CD4-positive, alpha-beta T cell treated with Interleukin-4 for 4 hours (primary cell): ENCODE data around the gene SLC23A2.
"Not testable (repeated sequence)": the region's sequence is repeated elsewhere in the genome, so short reads cannot be mapped to it uniquely, and the experiment has no call there.

ENCODE experiments used
- DNase-seq: peaks from one replicate; pipeline ENCODE4 v3.0.0-alpha.2; 2020

Gene SLC23A2

DNA sequence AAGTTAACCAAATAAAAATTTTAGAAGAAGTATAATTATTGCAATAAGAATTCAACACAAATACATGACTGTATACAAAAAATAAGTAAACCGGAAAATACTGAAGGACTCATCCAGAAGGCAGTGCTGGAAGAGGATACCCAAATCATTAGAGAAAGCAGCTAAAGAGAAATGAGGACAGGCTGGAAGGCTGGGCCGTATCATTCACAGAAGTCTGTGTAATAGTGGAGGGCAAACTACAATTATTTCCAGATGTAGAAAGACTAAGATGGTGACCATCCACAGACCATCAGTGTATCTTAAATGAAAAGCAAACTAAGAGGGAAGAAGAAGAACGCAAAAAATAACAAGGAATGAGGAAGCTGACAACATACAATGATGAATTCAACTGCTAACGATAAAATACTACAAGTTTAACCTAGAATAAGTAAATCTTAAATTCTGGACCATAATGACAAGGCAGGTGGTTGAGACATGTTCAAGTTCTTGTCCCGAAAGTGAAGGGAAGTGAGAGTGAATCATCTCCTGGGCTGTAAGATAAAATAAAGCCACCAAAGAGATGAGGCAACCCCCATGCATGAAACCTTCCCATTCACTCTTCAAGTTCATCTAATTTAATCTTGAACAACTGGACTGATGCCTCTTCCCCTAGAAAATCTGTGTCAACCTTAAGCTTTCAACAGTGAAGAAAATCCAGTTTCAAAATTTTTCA, 71.5 kb downstream of the SLC23A2 start:
- no peak for DNase-seq

DNA sequence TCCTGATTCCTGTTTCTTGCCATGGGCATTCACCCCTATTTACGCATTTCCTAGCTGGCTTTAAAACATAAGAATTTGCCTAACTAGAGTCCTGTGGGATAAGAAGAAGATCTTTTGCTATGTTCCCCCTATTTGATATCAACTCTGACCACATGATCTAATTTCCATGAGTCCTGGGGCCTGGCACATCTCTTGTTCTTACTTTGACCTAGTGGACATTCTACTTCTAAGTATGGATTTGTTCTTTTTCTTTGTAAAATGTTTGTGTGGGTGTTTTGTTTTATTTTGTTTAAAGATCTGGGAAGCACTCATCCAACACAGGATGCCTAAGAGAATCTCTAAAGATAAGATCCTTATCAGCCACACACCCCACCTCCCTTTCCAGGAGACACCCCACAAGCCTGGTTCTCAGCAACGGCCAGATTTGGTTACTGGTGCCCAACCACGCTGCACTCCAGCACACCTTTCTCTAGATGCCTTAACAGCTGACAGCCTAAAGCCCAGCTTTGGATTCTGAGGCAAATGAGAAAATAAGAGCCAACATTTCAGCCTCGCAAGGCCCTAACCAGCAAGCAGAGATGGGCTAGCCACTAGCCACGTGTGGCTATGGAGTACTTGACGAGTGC, 74.7 kb downstream of the SLC23A2 start:
- no peak for DNase-seq

- DNase-seq: no peak
Measured at GRCh38 chr20:4925842-4926530, 75.3 kb downstream of the SLC23A2 start.

DNA sequence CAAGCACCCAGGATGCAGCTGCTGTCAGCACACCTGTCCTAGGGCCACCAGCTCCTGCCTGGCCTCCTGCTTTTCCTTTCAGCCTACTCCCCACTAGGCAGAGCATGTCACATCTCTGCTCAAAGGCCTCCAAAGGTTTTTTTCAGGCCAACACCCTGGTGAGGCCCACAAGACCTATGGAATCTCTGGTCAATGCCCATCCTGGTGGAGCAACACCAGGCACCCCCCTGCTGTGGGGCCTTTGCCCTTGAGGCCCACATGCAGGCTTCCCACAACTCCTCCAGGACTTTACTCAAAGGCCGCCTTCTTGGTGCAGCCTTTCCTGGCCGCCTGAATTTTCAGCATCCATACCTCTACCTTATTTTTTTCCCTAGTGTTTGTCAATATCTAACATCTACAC, 76.9 kb downstream of the SLC23A2 start:
- no peak for DNase-seq

GRCh38 chr20:4924032-4924431, 77.3 kb downstream of the SLC23A2 start:
- no peak for DNase-seq

DNA sequence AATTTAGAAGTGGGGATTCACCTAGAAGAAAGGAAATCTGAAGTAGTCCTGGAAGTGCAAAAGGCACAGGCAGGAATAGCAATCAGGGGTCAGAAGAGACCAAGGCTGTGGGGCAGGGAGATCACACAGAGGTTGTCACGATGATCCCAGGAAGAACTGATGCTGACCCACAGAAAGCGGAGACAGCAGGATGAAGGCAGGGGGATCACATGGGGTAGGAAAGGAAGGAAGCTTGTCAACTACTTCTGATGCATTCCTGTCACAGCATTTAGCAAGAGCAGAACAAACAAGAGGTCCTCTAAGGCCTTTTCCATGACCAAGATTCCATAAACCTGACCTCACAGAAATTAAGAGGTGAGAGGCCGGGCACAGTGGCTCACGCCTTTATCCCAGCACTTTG, 79.1 kb downstream of the SLC23A2 start:
- no peak for DNase-seq

- not testable (repeated sequence) for DNase-seq
Measured at GRCh38 chr20:4921271-4921670, 80.0 kb downstream of the SLC23A2 start.

DNA sequence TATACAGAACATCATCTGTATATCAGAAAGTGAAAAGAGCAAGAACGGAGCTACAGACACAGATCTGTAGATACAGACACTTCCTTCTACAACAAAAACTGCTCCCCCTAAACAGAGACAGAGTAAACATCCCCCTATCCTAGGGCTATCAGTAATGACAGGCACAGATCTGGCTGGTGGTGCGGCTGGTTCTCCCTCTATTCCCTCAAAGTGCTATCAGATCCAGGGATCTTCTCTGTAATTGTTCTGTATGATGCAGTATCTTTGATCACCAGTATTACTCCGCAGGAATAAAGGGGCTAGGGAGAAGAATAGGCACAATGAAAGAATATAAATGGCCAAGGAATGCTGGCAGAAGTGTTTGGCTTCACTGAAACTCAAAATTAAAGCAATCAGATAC, 80.7 kb downstream of the SLC23A2 start:
- no peak for DNase-seq

- DNase-seq: no peak
Measured at GRCh38 chr20:4920131-4920530, 81.2 kb downstream of the SLC23A2 start.

- DNase-seq: no peak
Measured at GRCh38 chr20:4919047-4919704, 82.1 kb downstream of the SLC23A2 start.

GRCh38 chr20:4918473-4918872, 82.8 kb downstream of the SLC23A2 start:
- DNase-seq: no peak

DNA sequence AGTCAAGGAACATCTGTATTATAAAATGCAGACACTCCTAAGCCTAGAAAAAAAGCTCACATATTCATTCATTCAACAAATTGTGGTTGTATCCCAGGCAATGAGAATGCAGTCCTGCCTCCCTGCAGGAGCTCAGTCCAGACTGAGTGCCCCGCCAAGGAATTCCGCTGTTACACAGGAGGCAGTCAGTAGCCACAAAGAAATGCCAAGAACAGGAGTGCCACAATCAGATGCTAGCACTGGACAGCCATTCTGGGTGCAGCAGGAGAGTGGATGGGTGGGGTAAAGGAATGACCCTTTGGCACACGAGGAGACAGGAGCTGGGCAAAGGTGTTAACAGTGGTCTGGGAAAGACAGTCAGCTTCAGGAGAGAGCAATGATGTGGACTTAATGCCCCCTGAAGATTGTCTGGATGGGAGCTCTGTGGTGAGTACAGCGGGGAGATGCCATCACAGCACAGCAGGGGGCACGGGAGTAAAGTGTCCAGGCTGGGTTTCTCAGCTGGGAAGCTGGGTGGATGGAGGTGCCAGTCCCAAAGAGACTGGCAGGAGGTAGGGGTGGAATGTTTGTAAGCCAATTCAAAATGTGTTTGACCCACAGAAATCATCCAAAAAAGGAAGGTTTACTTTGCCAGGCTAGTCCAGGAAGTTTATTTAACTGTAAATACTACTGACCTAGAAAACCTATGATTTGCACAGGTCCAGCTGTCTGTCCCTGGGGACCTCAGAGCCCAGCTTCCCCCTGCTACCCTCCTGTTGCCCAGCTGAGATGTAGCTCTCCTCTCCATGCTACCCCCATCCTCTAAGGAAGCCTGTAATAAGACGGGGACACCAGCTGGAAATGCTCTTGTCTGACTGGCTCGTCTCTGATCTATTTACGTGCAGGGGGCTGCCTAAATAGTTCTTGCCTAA, 84.1 kb downstream of the SLC23A2 start:
- no peak for DNase-seq

GRCh38 chr20:4913147-4913546, 88.2 kb downstream of the SLC23A2 start:
- no peak for DNase-seq

DNA sequence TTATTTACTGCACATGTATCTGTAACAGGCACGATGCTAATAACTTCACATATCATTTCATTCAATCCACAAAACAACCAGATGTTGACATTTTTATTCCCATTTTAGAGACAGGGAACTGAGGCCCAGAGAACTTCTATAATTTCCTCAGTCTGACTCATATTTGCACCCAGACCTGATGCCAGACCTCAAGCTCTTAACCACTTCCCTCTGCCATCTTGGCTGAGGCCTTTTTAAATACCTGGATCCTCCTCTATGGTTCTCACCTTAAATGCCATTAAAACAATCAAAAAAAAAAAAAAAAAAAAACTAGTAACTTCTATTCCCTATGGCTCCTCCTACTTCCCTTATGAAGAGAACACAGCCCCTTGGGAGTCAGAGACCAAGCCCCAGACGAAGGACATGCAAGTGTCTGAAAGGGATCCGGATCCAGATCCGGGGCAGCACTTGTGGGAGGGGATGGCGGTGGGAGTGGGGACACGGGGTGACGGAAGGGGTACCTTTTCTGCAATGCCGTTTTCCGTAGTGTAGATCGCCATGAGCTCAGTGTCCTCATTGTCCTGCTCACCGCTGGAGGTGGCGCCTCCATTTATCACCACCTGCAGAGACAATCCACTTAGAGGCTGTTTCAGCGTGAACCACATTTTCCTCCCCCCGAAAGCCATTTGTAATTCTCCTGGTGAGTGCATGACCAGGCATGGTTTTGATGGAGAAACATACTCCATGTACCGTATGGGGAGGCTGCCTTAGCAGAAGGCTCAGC, 88.7 kb downstream of the SLC23A2 start:
- DNase-seq: no peak

- DNase-seq: no peak
Measured at GRCh38 chr20:4910951-4911350, 90.4 kb downstream of the SLC23A2 start.

- no peak for DNase-seq
Measured at GRCh38 chr20:4905613-4906012, 95.7 kb downstream of the SLC23A2 start.

DNA sequence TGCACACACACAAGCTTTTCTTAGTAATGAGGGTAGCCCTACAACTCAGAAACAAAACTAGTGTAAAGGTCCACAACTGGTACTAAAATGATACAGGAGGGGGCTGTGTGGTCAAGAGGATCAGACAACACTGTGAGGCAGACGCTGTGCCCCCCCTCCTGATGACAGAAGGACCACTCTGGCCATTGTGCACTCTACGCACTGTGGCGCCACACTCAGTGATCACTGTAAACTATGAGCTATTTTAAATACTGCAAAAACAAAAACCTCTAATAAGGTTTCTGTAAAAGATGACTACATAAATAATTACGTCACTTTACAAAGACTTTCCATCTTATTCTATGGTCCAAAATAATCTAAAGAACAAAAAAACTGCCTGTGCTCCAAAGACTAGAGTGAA, 96.1 kb downstream of the SLC23A2 start:
- DNase-seq: no peak

- no peak for DNase-seq
Measured at GRCh38 chr20:4904127-4904860, 97.0 kb downstream of the SLC23A2 start.

DNA sequence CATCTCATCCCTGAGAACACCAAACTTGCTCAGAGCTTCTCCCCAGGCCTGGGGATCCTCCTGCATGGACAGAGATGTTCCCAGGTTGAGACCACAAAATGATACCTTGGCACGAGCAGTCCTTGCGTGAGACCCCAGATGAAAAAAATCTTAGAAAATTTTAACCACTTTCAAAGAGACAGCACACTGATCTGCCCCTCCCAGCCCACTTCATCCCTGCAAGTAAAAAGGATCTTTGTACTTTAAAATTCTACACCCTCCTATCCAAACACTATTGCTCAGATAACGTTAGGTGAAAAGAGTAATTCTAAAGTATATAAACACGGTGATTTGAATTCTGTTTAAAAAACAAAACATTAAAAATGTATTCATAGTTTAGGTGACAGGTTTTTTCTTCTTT, 98.5 kb downstream of the SLC23A2 start:
- DNase-seq: no peak

DNA sequence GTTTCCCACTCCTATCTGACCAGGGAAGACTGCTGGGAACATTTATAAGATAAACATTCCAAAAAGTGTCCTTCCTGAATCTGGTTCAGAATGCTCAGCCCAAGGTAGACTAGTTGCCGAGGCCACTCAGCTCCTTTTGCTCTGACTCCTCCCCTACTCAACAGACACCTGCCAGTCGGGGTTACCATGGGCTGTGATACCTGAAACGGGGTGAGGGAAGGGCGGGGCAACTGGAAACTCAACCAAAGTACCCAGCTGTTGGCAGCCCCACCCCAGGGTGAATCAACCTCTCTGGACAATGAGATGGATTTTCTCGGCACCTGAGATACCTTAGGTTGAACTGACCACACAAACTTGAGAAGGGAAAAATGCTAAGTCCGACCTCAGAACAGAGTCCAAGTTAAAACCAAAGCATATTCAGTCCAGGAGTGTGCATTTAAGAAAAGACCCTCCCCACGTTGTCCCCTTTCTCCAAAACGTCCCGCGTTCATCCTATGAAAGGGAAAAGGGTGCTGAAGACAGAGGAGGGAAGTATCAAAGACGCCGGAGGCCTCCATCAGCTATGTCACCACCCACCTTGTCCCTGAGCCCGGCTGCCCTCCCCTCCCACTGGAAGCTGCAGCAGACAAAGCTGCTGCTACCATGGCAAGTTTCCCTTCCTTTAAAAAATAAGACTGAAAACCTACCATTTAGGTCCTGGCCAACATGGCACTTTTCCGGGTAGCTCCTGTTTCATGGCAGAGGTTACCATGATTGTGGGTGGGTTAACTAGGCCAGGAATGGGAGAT, 100.1 kb downstream of the SLC23A2 start:
- no peak for DNase-seq
